HepG2 (cell line): Measurements from ENCODE around the gene CHI3L1.

Experiments used
- ARNT ChIP-seq: fragments of 450-650 bp; IDR thresholded peaks from 2 replicates; pipeline ENCODE4 v1.6.1; 2017
- CTCF ChIP-seq: sonication (generic); formaldehyde crosslinking; IDR thresholded peaks from 2 replicates; pipeline ENCODE4 v1.5.0; 2020; ENCODE audit warnings: mild to moderate bottlenecking, missing genetic modification reagents, moderate library complexity
- DPF2 ChIP-seq: sonication (generic); formaldehyde crosslinking; IDR thresholded peaks from 2 replicates; pipeline ENCODE4 v1.4.0; 2020; ENCODE audit warnings: mild to moderate bottlenecking, low read depth, missing genetic modification reagents, borderline replicate concordance
- EZH2 ChIP-seq: conservative IDR thresholded peaks from 2 replicates; pipeline ENCODE4 v1.6.1; 2012; ENCODE audit warnings: mild to moderate bottlenecking, low read depth, low read length, moderate library complexity
- FLYWCH1 ChIP-seq: sonication (generic); formaldehyde crosslinking; IDR thresholded peaks from 2 replicates; pipeline ENCODE4 v1.8.1; 2023; ENCODE audit warnings: mild to moderate bottlenecking, missing genetic modification reagents
- GTF2F1 ChIP-seq: fragments of 150-350 bp; IDR thresholded peaks from 2 replicates; pipeline ENCODE4 v1.6.1; 2014; ENCODE audit warnings: low read length
- RAD51 ChIP-seq: fragments of 450-650 bp; IDR thresholded peaks from 2 replicates; pipeline ENCODE4 v1.6.1; 2016; ENCODE audit warnings: borderline replicate concordance
- RFX5 ChIP-seq: IDR thresholded peaks from 2 replicates; pipeline ENCODE4 v1.6.1; 2011; ENCODE audit warnings: low read depth, low read length, improper control_type of control experiment
- ZBTB14 ChIP-seq: sonication (generic); formaldehyde crosslinking; IDR thresholded peaks from 2 replicates; pipeline ENCODE4 v1.4.0; 2020; ENCODE audit warnings: missing genetic modification reagents
- ZNF121 ChIP-seq: sonication (generic); formaldehyde crosslinking; IDR thresholded peaks from 2 replicates; pipeline ENCODE4 v1.5.0; 2020; ENCODE audit warnings: mild to moderate bottlenecking, missing genetic modification reagents
- ZNF282 ChIP-seq: fragments of 450-650 bp; IDR thresholded peaks from 2 replicates; pipeline ENCODE4 v1.6.1; 2018; ENCODE audit not compliant: partially characterized antibody
- TF ChIP-seq, protein P1 (sequence below): fragments of 450-650 bp; IDR thresholded peaks from 2 replicates; pipeline ENCODE4 v1.6.1; 2017

DNA sequence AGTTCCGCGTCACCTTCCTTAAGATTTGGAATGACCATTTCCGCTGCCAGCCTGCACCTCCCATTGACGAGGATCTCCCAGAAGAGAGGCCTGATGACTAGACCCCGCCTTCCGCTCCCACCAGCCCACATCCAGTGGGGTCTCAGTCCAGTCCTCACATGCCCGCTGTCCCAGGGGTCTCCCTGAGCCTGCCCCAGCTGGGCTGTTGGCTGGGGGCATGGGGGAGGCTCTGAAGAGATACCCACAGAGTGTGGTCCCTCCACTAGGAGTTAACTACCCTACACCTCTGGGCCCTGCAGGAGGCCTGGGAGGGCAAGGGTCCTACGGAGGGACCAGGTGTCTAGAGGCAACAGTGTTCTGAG lies 20.7 kb downstream of the CHI3L1 start:
- TF ChIP-seq ZNF282: no peak
- TF ChIP-seq DPF2 (CRISPR knock-in tag): no peak
- TF ChIP-seq GTF2F1: no peak
- no peak for TF ChIP-seq RFX5
- TF ChIP-seq CTCF (CRISPR knock-in tag): no peak
- no peak for TF ChIP-seq ZBTB14 (CRISPR knock-in tag)
- no peak for TF ChIP-seq FLYWCH1
- TF ChIP-seq ARNT: no peak
- TF ChIP-seq EZH2: no peak
- TF ChIP-seq RAD51: no peak
- TF ChIP-seq, protein P1, sequence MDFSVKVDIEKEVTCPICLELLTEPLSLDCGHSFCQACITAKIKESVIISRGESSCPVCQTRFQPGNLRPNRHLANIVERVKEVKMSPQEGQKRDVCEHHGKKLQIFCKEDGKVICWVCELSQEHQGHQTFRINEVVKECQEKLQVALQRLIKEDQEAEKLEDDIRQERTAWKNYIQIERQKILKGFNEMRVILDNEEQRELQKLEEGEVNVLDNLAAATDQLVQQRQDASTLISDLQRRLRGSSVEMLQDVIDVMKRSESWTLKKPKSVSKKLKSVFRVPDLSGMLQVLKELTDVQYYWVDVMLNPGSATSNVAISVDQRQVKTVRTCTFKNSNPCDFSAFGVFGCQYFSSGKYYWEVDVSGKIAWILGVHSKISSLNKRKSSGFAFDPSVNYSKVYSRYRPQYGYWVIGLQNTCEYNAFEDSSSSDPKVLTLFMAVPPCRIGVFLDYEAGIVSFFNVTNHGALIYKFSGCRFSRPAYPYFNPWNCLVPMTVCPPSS: no peak
- TF ChIP-seq ZNF121 (CRISPR knock-in tag): no peak
